HG02642 (cell line): ENCODE results near the gene E2F6.

ENCODE experiments used
- ATAC-seq: cut with Tn5 transposase; IDR thresholded peaks from one replicate; pipeline ENCODE4 v1.9.1; 2021; ENCODE audit warnings: mild to moderate bottlenecking; ENCODE audit not compliant: unreplicated experiment, poor library complexity

The E2F6 gene, protein sequence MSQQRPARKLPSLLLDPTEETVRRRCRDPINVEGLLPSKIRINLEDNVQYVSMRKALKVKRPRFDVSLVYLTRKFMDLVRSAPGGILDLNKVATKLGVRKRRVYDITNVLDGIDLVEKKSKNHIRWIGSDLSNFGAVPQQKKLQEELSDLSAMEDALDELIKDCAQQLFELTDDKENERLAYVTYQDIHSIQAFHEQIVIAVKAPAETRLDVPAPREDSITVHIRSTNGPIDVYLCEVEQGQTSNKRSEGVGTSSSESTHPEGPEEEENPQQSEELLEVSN

DNA sequence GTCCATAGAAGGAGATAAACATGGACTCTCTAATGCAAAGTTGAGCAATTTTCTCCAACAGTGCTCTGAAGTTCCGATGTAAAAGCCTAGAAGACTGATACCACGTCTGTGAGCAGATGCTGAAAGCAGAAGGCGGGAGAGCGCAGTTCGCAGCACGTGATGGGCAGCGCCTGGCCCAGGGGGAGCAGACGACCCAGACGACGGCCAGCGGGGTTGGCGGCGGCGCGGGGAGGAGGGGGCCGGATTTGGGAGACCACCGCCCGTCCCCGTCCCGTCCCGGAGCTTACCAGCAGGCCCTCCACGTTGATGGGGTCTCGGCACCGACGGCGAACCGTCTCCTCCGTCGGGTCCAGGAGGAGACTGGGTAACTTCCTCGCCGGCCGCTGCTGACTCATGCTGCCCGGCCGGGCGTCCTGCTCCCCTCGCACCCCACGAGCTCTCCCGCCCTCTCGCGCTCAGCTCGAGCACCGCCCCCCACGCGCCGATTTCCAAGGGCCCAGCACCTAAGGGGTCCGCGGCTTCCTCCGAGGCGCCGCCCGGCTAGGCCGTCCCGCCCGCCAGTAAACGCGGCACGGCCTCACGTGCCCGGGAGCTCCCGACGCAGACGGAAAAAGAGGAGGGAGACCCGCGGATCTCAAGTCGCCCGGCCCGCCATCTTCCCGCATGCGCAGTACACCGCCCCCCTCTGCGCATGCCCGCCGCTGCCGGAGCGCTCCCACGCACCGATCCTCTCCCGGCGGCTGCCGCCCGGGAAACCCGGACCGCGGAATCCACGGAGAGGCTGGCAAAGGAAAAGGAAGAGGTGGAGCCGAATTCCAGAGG, at the start of gene E2F6:
E2F6 (minus strand) TSS at position 677 of the 822 bp plus-strand sequence; CDS start at position 395, 282 bp downstream.
- peak; percentile 76 for ATAC-seq

DNA sequence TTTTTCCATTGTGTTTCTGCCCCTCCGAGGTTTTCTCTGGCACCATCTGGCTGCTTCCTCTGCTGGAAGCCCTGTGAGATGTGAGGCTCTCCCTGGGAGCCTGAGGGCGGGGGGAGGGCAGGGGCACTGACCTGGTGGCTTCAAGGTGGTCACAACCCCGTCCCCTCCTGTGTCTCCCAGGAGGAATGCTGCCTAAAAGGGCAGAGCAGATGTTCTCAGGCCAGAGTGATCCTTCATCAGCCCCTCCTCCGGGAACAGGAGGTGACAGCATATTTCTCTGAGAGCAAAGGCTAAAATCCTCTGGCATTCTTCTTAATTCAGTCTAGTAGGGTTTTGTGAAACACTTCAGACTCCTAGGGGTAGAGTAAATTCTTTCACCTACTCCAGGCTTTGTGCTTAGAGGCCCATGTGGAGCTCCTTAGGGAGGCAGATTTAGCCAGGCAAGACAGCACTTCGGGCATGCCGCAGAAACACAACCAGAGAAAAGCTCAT, 49.6 kb upstream of the E2F6 start:
- ATAC-seq = no peak

DNA sequence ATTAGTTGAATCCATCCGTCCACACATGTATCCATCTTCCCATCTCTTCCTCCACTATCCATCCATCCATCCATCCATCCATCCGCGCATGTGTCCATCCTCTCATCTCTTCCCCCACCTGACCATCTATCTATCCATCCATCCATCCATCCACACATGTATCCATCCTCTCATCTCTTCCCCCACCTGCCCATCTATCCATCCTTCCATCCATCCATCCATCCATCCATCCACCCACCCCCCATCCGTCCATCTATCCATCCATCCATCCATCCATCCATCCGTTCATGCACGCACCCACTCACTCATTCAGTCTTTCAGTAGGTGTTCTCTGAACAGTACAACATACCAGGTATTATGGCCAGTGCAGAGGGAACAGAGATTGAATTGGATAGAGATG, 48.9 kb upstream of the E2F6 start:
- ATAC-seq = no peak

DNA sequence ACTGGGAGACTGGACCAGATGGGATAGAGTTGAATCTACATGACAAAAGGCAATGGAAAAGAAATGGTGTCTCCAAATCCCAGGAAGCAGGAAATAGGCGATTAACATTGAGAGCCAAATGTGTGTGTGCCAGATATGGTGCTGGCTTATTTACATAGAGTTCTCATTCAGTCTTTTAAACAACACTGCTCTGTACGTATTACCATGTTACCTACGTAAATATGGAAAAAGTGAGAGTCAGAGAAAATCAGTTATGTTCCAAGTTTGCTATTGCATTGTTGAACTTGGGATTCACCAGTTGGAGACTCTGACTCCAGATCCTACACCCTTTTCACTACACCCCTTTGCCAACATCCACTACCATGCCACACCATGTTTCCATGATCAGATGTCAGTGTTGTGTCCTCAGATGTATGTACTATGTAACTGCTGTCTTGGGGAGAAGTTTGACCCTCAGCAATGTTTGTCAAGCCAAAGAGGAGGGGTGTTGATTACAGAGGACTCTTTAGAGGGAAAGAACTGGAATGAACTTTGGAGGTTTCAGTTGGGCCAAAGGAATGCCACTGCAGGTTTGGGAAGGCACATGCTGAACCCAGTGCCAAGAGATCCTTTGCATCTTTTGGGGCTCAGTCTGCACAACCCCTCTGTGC, 48.2 kb upstream of the E2F6 start:
- ATAC-seq = no peak

DNA sequence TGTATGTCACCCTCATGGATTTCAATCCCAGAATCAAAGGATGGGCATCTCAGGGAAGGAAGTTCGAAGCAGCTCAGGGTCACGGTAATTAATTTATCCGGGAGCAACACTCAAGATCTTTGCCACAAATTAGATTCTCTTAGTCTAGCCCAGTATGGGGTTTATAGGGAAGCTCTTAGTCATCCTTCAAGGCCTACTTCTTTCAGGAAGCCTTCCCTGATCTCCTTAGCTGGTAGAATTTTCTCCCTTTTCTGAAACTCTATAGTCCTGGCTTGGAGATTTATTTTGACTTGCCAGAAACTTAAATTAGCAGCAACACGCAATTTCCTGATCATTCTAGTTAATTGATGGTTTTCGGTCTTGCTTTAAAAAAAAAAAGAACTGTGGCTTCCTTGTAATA, 47.4 kb upstream of the E2F6 start:
- no peak for ATAC-seq

DNA sequence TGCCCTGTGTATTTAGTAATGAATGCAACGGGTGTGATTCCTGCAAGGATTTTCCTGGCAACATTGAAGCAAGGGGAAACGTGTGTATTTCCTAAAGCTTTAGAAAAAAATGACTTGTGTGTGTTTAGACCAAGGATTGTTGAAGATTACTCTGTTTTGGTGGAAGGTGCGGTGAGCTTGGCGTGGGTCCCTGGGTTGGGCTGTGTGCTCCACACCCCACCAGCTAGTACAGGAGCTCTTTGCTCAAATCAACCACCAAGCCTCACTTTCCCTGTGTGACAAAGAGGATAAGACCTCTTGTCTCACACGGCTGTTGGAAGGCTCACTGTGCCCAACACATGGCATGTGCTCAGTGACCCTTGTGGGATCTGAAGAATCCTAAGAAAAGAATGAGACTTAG, 46.5 kb upstream of the E2F6 start:
- ATAC-seq = no peak

DNA sequence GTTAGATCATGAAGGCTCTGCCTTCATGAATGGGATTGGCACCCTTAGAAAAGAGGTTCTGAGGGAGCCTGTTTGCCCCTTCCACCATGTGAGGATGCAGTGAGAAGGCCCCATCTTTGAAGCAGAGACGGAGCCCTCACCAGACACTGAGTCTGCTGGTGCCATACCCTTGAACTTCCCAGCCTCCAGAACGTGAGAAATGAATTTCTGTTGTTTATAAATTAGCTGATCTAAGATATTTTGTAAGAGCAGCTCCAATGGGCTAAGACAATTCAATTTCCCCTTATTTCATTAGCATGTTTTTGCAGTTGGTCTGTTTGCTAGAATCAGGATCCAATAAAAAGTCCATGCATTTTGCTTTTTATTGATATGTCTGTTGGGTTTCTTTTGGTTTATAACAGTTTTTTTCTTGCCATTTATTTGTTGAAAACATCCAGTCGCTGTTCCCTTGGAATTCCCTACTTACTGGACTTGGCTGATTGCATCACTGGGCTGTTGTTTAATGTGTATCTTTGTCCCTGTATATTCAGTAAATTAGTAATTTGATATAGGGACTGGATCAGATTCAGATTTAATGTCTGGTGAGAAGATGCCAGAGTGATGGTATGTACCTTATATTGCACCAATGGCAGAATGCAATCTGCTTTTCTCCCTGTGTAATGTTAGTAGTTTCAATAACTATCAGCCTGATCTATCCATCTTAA, 43.8 kb upstream of the E2F6 start:
- ATAC-seq = no peak

DNA sequence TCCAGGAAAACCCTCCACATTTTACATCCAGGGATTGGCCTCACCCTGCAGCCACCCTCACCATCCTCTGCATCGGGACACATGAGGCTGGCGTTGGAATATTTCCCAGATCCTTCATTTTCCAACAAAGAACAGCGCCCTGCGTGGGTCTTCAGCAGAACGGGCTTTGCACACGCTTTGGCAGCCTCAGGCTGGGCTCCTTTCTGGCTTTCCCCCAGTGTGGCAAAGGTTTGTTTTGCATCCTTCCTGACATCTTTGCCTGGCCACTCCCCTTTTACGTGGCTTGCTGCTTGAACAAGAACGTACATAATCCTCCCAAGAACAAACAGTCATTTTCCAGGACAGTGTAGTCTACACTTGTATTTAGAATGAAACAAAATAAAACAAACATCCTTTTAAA, 42.3 kb upstream of the E2F6 start:
- no peak for ATAC-seq

DNA sequence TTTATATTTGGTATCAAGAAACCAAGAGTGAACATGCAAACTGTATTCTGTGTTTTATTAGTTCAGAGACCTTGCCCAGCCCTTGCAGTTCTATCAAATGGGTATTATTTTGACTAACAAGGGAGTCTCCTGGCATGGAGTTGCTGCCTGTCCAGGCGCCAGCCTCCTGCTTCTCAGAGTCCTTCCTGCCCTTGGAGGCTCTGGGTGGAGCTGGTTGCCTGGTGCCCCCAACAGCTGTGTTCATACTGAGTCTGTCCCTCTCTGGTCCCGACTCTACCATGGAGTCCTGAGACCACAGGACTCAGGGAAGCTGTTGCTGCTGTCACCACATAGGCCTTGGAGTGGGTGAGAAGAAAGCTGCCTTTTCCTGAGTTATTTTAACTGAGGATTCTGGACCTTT, 41.6 kb upstream of the E2F6 start:
- no peak for ATAC-seq

DNA sequence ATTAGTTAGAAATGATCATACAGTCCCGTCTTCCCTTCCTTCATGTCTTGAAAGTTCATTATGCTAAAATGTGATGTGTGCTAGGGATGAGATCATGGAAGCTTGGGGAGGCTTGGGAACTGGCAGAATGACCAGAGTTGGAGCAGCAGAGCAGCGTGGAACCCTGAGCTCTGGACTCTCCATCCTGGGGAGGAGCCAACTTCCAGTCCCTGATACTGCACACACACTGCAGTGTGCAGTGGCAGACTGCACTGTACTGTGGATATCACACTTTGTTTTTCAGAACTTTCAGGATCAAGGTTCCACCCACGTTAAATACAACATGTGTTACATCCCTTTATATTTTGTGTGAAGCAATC, 40.6 kb upstream of the E2F6 start:
- no peak for ATAC-seq

DNA sequence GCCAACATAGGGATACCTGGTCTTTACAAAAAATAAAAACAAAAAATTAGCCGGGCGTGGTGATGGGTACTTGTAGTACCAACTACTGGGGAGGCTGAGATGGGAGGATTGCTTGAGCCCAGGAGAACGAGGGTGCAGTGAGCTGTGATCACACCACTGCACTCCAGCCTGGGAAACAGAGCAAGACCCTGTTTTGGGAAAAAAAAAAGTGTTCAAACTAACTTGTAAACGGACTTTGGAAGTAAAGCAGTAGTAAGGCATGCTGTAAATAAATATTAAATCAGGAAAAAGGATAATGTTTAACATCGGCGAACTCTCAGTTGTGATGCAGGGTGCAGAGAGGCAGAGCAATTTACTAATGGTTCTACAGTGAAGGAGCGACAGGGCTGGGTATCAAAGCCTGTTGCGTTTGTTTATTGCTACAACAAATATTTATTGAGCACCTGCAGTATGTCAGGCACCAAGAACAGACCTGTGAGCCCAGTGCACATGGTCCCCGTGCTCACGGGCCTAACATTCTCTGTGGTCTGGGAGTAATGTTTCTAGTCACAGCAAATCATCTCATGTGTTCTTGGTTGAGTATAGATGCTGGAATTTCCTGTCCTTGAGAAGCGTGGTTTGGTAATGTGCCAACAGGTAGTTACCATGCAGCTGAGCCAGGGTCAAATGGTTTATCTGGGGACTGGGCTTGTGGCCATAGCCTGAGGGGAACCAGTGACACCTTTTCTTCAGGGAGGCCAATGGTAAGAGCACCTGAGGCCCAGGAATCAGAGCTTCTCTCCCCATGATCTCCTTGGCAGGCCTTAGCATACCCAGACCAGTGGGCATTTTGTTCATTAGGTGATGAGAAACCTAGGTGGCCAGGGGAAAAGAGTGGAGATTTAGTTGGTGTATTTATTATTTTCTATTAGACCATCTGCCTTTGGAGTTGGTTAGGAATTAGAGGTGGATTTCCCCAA, 40.0 kb upstream of the E2F6 start:
- no peak for ATAC-seq

DNA sequence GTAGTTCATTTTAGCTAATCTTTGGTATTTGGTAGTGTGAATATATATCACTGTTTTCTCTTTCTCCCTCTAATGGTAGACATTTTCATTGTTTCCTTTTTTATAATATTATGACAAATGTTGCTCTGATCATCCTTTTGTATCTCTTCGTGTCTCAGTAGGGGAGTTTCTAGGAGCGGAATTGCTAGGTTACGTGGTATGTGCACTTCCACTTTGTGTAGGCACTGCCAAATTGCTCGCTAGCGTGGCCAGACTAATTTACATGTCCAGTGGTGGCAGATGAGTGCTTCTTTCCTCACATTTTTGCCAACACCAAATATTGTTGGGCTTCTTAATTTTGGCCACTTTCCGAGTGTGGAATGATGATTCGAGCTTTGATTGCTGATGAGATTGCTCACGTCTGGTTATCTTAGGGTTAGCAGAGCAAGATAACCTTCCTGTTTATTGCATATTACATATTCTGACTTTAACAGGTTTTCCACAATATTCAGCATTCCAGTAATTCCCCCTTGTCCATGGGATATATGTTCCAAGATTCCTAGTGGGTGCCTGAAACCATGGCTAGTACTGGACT, 37.5 kb upstream of the E2F6 start:
- no peak for ATAC-seq

DNA sequence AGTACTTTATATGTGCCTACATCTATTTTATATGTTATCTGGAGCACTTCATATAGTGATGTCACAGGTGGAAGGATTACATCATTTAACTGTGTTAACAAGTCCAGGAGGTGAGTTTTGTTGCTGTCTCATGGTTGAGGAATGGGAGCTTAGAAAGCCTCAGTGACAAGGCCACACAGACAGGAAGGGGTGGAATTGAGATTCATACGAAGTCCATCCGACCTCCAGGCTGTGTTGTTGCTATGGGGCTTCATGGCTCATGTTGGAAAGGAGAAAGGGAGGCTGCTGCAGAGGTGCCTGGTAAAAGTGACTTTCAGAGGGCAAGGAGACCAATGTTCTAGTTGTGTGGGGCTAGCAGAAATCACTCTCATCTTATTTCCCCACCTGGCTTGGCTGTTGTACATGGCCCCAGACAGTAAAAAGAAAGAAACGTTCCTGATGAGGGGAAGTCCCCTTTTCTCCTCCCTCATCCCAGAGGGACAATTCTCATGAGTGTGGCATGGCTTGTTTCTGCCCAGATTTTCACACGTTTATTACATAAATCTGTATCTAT, 36.9 kb upstream of the E2F6 start:
- no peak for ATAC-seq

DNA sequence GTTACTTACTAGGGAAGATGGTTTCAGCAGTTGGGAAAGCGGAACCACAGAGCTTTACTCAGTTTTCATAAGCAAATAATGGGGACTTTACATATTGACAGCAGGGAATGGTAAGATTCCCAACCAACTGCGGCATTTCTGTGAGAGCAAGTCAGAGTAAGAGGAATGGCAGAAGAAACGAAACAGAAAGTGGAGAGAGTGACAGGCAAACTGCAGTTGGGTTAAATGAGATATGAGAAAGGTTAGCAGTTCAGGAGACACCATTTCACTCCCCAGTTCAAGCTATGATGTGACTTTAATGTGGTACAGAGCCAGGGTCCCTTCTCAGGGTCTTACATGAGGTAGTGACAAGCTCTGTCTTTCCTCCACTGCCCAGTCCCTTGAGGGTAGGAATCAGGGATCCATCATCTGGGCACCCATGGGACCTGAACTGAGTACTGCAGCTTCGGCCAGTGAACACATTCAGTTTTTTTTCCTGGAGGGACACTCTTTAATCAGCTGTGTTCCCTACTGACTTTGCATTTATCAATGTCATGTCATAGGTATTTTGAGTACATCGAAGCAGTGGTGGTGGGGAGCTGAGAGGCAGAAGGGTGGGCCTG, 34.8 kb upstream of the E2F6 start:
- no peak for ATAC-seq

DNA sequence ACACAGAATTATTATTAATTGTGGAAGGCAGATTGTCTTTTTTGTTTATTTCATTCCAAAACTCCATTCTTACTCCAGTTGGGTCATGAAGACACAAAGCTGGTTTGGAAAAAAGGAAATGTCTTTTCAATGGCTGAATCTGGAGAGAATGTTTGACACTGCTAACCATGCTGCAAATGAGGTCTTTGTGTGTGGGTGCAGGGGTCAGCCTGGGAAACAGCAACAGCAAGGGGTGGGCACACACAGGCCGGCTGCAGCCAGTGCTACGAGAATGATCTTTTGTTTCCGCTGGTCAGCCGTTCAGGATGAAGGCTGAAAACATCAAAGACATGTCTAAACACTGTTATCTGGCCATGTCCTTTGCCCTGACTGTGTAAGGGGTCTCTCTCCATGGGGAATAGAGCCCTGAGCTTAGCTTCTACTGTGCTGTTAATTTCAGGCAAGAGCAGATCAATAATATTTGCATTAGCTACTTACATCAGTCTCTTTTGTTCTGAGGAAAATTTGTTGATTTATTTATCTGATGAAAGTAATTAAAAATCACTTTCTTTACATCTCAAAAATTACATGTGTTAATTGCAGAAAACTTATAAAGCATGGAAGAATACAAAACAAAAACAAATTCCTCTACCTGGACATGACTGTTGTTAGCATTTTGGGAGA, 33.3 kb upstream of the E2F6 start:
- no peak for ATAC-seq

DNA sequence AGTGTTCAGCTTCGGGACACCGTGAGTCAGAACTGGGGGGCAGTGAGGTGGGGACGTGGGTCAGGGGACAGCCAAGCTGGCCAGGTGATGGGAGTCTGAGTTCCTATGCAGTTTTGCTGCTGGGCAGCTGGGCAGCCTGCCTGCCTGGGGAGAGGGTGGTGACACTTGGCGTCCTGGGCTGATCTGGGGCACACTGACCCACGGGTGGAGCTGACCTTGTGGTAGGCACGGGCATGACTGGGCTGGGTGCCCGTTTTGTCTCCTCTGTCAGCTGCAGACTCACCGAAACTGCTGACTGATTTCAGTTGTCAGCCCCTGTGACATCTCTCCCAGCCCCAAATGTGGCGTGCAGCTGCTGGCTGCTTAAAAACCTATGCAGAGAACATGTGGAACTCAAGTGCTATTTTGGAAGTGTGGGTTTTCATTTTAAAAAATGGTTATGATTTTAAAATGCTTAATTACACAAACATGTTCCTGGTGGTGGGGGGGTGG, 32.6 kb upstream of the E2F6 start:
- ATAC-seq = peak; percentile 90

DNA sequence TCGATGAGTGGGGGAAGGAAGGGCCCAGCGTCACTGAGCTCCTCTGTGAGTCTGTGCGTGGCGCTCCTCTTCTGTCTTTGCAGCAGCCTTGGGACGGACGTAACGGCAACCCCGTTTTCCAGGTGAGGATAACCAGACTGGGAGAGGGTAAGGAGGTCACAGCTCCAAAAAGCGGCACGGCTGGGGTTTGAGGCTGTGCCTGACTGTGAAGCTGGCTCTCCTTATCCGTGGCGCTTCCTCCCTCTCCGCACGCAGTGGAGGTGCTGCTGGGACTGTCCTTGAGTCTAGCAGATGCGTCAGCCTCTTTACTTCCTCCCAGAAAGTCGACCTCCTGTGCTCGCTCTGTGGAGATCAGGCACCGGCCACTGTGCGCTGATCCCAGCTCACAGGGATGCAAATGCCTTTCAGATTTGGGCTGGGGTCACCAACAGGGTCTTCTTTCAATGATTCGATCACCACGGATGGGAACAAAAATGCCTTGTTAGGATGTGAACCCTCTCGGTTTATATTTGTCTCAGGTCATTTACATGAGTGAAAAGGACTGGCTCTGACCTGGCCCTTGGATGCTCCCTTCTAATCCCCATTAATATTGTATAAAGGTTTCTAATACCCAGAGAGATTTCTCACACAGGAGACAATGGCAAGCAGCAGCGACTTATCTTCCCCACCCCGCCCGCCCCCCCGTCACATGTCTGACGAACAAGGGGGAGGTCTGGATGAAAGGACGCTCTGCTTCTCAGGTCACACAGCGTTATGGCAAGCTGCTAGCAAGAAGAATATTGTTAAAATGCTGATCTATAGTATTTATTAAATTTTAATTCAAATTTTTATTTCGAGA, 30.1 kb upstream of the E2F6 start:
- ATAC-seq = no peak
